HG02885 (cell line): ENCODE measurements around the gene ALDH16A1.

ENCODE experiments used
- ATAC-seq: cut with Tn5 transposase; IDR thresholded peaks from one replicate; pipeline ENCODE4 v1.9.1; 2021; ENCODE audit warnings: mild to moderate bottlenecking; ENCODE audit not compliant: unreplicated experiment, poor library complexity

The ALDH16A1 gene

DNA sequence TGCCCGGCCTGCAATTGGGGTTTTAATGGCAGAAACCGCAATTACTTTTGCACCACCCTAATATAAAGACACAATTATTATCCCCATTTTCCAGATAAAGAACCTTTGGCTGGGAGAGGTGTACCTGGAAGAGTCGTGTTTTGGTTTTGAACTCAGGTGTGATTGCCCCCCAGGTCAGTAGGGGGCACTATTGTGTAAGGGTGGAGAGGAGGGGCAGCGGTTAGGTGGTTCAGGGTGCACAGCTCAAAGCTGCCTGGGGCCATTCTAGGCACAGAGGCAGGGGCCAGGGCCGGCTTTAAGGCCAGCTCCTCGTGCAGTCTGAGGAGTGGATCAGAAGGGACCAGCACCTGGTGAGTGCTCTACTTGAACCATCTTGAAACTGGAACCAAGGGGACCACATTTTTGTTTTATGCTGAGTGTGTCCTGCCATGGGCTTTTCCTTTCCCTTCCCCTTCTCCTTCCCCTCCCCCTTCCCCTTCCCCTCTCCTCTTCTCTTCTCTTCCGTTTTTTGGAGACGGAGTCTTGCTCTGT is 53.6 kb downstream of the ALDH16A1 start:
- no peak for ATAC-seq

DNA sequence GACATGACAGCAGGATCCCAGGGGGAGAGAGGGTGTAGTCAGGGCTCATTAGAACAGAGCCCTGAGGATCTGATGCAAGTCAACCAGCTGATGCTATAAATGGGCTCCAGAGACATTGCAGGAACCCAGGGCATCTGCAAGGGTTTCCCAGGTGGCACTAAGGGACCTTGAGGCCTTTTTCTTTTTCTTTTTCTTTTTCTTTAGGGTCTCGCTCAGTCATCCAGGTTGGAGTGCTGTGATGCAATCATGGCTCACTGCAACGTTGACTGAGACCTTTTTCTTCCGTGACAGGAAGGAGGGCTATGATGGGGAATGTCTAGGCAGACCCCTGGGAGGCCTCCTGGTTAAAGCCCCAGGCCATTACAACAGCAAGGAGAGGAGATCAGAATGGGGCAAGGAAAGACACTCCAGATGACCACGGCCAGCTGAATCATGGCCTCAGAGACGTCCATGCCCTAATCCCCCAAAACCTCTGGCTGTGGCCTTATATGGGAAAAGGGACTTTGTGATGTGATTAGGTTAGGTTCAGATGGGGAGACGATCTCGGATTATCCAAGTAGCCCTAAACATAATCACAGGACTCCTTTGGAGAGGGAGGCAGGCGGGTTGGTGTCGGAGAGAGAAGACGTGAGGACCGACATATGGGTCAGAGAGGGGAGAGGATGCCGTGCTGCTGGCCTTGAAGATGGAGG is 54.9 kb downstream of the ALDH16A1 start:
- no peak for ATAC-seq

DNA sequence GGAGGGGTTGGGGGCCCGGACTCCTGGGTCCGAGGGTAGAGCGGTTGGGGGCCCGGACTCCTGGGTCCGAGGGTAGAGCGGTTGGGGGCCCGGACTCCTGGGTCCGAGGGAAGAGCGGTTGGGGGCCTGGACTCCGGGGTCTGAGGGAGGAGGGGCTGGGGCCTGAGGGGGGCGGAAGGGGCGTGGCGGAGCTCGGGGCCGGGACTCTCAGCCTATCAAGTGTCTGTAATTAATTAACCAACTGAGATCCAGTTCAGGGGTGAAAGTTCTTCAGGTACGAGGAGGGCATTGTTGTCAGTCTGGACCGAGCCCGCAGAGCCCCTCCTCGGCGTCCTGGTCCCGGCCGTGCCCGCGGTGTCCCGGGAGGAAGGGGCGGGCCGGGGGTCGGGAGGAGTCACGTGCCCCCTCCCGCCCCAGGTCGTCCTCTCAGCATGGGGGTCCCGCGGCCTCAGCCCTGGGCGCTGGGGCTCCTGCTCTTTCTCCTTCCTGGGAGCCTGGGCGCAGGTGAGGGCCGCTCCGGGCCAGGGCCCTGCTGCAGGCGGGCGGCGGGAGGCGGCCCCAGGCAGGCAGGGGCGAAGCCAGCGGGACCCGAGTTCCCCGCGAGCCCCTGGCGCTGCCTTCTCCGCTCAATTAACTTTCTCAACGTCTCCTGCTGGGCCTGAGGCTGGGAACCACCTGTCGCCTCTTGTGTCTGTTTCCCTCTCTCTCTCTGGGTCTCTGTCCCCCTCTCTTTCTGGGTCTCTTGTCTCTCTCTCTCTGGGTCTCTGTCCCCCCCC is 60.1 kb downstream of the ALDH16A1 start:
- no peak for ATAC-seq

DNA sequence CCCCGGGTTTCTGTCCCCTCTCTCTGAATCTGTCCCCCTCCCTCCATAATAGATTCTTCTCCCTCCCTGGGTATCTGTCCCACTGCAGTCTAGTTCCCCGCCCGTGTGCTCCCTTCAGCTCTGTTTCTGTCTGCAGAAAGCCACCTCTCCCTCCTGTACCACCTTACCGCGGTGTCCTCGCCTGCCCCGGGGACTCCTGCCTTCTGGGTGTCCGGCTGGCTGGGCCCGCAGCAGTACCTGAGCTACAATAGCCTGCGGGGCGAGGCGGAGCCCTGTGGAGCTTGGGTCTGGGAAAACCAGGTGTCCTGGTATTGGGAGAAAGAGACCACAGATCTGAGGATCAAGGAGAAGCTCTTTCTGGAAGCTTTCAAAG is 60.7 kb downstream of the ALDH16A1 start:
- ATAC-seq: no peak

DNA sequence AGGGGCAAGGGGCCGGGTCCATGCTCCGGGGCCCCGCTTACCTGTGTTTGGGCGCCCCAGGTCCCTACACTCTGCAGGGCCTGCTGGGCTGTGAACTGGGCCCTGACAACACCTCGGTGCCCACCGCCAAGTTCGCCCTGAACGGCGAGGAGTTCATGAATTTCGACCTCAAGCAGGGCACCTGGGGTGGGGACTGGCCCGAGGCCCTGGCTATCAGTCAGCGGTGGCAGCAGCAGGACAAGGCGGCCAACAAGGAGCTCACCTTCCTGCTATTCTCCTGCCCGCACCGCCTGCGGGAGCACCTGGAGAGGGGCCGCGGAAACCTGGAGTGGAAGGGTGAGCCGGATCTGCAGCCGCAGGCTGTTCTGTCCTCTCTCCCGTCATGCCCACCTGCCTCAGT is 61.1 kb downstream of the ALDH16A1 start:
- ATAC-seq: no peak

DNA sequence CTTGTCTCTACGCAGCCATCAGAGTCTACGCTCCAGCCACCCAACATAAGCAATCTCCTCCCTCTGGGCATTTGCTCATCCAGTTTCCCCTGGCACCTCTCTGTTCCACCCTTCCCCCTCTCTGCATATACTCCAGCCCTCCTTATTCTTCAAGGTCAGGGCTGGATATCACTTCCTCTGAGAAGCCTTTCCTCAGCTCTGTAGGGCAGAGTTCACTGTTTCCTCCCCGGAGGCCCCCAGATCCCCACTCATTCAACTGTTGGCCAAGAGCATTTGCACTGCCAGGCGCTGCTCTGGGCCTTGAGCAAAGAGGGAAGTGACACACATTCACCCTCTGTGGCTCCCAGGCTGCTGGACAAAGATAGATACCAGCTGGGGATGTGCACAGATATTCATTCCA is 62.7 kb downstream of the ALDH16A1 start:
- ATAC-seq: no peak

DNA sequence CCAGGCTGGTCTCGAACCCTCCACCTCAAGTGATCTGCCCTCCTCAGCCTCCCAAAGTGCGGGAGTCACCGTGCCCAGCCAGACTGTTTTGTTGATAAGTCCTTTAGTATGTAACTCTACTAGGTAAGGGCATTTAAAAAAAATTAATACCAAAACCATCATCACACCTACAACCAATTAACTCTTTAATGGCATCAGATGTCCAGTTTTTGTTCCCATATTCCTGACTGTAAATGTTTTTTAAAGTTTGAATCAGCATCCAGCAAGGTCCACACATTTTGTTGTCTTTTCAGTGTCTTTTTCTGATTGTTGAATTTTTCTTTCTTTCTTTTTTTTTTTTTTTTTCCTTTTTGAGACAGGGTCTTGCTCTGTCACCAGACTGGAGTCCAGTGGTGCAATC is 65.0 kb downstream of the ALDH16A1 start:
- no peak for ATAC-seq
